Left renal cortex interstitium (tissue), 4 donors: ENCODE measurements around the gene EYS. TPM values are rescaled to one million over a fixed set of nuclear protein-coding genes. Genes with fewer than 3 reads are reported as not detected.
"Not testable (repeated sequence)": the region's sequence is repeated elsewhere in the genome, so short reads cannot be mapped to it uniquely, and the experiment has no call there.

Experiments
- DNase-seq, 4 donors: peaks; one replicate each; pipeline ENCODE4 v3.0.0-alpha.2; 2013; ENCODE audit warnings: low read depth in 4 of 4, low spot score in 2 of 4, missing footprints in 1 of 4
- polyA plus RNA-seq, 4 donors: library from polyadenylated mRNA; unstranded; fragments of 120-200 nt; gene quantifications; one replicate each; pipeline ENCODE4 v1.2.1, GENCODE V29; 2013; ENCODE audit not compliant: insufficient read length in 4 of 4

EYS gene
- polyA plus RNA-seq, 4 donors: 0.43 to 0.81 (median 0.67) TPM

- DNase-seq: no peak
Observed at GRCh38 chr6:64263778-64264177, 1443.2 kb downstream of the EYS start.

GRCh38 chr6:64259372-64259771 lies 1447.7 kb downstream of the EYS start:
- DNase-seq: no peak

GRCh38 chr6:64258752-64259151 lies 1448.3 kb downstream of the EYS start:
- DNase-seq: no peak

- no peak for DNase-seq
Observed at GRCh38 chr6:64258302-64258701, 1448.7 kb downstream of the EYS start.

GRCh38 chr6:64257586-64257985 lies 1449.4 kb downstream of the EYS start:
- no peak for DNase-seq

- no peak for DNase-seq
Observed at GRCh38 chr6:64256483-64256882, 1450.5 kb downstream of the EYS start.

GRCh38 chr6:64255000-64255399 lies 1452.0 kb downstream of the EYS start:
- DNase-seq: no peak

GRCh38 chr6:64254558-64254957 lies 1452.5 kb downstream of the EYS start:
- DNase-seq: no peak

- DNase-seq: no peak
Observed at GRCh38 chr6:64252256-64252655, 1454.8 kb downstream of the EYS start.

- no peak for DNase-seq
Observed at GRCh38 chr6:64250126-64250525, 1456.9 kb downstream of the EYS start.

GRCh38 chr6:64249115-64249514 lies 1457.9 kb downstream of the EYS start:
- no peak for DNase-seq

GRCh38 chr6:64243618-64244017 lies 1463.4 kb downstream of the EYS start:
- no peak for DNase-seq

- DNase-seq: not testable (repeated sequence)
Observed at GRCh38 chr6:64238908-64239307, 1468.1 kb downstream of the EYS start.

- no peak for DNase-seq
Observed at GRCh38 chr6:64238071-64238470, 1469.0 kb downstream of the EYS start.

- DNase-seq: no peak
Observed at GRCh38 chr6:64233746-64234145, 1473.3 kb downstream of the EYS start.

- no peak for DNase-seq
Observed at GRCh38 chr6:64231928-64232327, 1475.1 kb downstream of the EYS start.

- DNase-seq: no peak
Observed at GRCh38 chr6:64230530-64230929, 1476.5 kb downstream of the EYS start.

- DNase-seq: no peak
Observed at GRCh38 chr6:64227863-64228262, 1479.2 kb downstream of the EYS start.

GRCh38 chr6:64225503-64225902 lies 1481.5 kb downstream of the EYS start:
- DNase-seq: no peak

GRCh38 chr6:64224819-64225218 lies 1482.2 kb downstream of the EYS start:
- no peak for DNase-seq

GRCh38 chr6:64221776-64222175 lies 1485.2 kb downstream of the EYS start:
- DNase-seq: no peak

- no peak for DNase-seq
Observed at GRCh38 chr6:64220801-64221200, 1486.2 kb downstream of the EYS start.
